Neuronal stem cell (in vitro differentiated cells): ENCODE results near the gene RTF1. TPM values are rescaled to one million over a fixed set of nuclear protein-coding genes. Genes with fewer than 3 reads are reported as not detected.
"Not testable (repeated sequence)": the region's sequence is repeated elsewhere in the genome, so short reads cannot be mapped to it uniquely, and the experiment has no call there.

ENCODE experiments used
- DNase-seq: peaks from one replicate; pipeline ENCODE4 v3.0.0-alpha.2; 2013; ENCODE audit warnings: low spot score
- H2AFZ ChIP-seq: one replicate; pipeline ENCODE4 v1.6.1; 2013; ENCODE audit warnings: mild to moderate bottlenecking, low read length, inconsistent platforms
- H2AK5ac ChIP-seq: 2 replicates; pipeline ENCODE4 v1.6.1; 2013; ENCODE audit warnings: low read depth, mild to moderate bottlenecking, inconsistent platforms, low read length, moderate library complexity, mixed read lengths
- H2BK120ac ChIP-seq: 2 replicates; pipeline ENCODE4 v1.6.1; 2013; ENCODE audit warnings: low read depth, mild to moderate bottlenecking, inconsistent platforms, low read length, moderate library complexity, mixed read lengths
- H2BK12ac ChIP-seq: one replicate; pipeline ENCODE4 v1.6.1; 2013; ENCODE audit warnings: low read length, inconsistent platforms
- H2BK15ac ChIP-seq: 2 replicates; pipeline ENCODE4 v1.6.1; 2013; ENCODE audit warnings: mild to moderate bottlenecking, low read length, inconsistent platforms, mixed read lengths
- H2BK5ac ChIP-seq: one replicate; pipeline ENCODE4 v1.6.1; 2013; ENCODE audit warnings: inconsistent platforms, mild to moderate bottlenecking, low read length, moderate library complexity
- H3K14ac ChIP-seq: one replicate; pipeline ENCODE4 v1.6.1; 2013; ENCODE audit warnings: low read length, inconsistent platforms
- H3K18ac ChIP-seq: 2 replicates; pipeline ENCODE4 v1.6.1; 2013; ENCODE audit warnings: low read length, inconsistent platforms
- H3K23ac ChIP-seq: 2 replicates; pipeline ENCODE4 v1.6.1; 2013; ENCODE audit warnings: low read depth, mild to moderate bottlenecking, mixed read lengths, low read length, inconsistent platforms; ENCODE audit not compliant: poor library complexity
- H3K27ac ChIP-seq: replicated peaks from 3 replicates; pipeline ENCODE4 v1.5.1; 2013; ENCODE audit warnings: low read length, inconsistent platforms
- H3K27me3 ChIP-seq, 3 experiments: 2 replicates each; pipeline ENCODE4 v1.6.1; 2013; ENCODE audit warnings: low read length in 3 of 3, mild to moderate bottlenecking in 2 of 3, inconsistent platforms in 1 of 3, low read depth in 1 of 3, mixed read lengths in 1 of 3, moderate library complexity in 1 of 3; ENCODE audit not compliant: control insufficient read depth in 3 of 3, insufficient read depth in 3 of 3
- H3K36me3 ChIP-seq, 2 donors: replicated peaks in 1 of 2; 2 replicates each; pipeline ENCODE4 v1.6.1; 2013; ENCODE audit warnings: low read length in 2 of 2; ENCODE audit not compliant: control insufficient read depth in 2 of 2, insufficient read depth in 2 of 2
- H3K4ac ChIP-seq: 2 replicates; pipeline ENCODE4 v1.6.1; 2013; ENCODE audit warnings: inconsistent platforms, mild to moderate bottlenecking, low read length, moderate library complexity
- H3K4me1 ChIP-seq, 2 donors: 1 replicate in 1 of 2; 2 replicates in 1 of 2; pipeline ENCODE4 v1.6.1; 2013; ENCODE audit warnings: low read length in 2 of 2, low read depth in 1 of 2; ENCODE audit not compliant: control insufficient read depth in 2 of 2, insufficient read depth in 1 of 2
- H3K4me2 ChIP-seq: one replicate; pipeline ENCODE4 v1.6.1; 2013; ENCODE audit warnings: mild to moderate bottlenecking, low read length, inconsistent platforms; ENCODE audit not compliant: insufficient read depth, poor library complexity, severe bottlenecking
- H3K4me3 ChIP-seq, 2 donors: 2 replicates each; pipeline ENCODE4 v1.5.1; 2013; ENCODE audit warnings: low read length in 2 of 2, mild to moderate bottlenecking in 2 of 2, inconsistent platforms in 1 of 2, moderate library complexity in 1 of 2
- H3K79me1 ChIP-seq: one replicate; pipeline ENCODE4 v1.6.1; 2013; ENCODE audit warnings: low read depth, mild to moderate bottlenecking, inconsistent platforms, low read length, moderate library complexity
- H3K9ac ChIP-seq: one replicate; pipeline ENCODE4 v1.6.1; 2013; ENCODE audit warnings: mild to moderate bottlenecking, low read depth, low read length, inconsistent platforms; ENCODE audit not compliant: poor library complexity
- H3K9me3 ChIP-seq, 2 donors: replicated peaks in 1 of 2; 2 replicates each; pipeline versions ENCODE3 to v1.6.1; 2013; ENCODE audit warnings: low read length in 2 of 2, mild to moderate bottlenecking in 2 of 2, inconsistent platforms in 1 of 2, low read depth in 1 of 2, mixed read lengths in 1 of 2, moderate library complexity in 1 of 2; ENCODE audit not compliant: control insufficient read depth in 2 of 2, insufficient read depth in 1 of 2
- H4K8ac ChIP-seq: one replicate; pipeline ENCODE4 v1.6.1; 2013; ENCODE audit warnings: low read depth, mild to moderate bottlenecking, inconsistent platforms, low read length, moderate library complexity
- H4K91ac ChIP-seq: one replicate; pipeline ENCODE4 v1.6.1; 2013; ENCODE audit warnings: low read length, low read depth, mild to moderate bottlenecking, inconsistent platforms; ENCODE audit not compliant: poor library complexity
- WGBS, 2 donors: extraction: QIAGEN DNeasy Blood & Tissue Kit; methylation state at CpG; one replicate each; pipeline ENCODE4 v1.1.7; 2013; ENCODE audit warnings: missing lambda C conversion rate in 2 of 2, mixed read lengths in 1 of 2; ENCODE audit not compliant: insufficient read length in 2 of 2, insufficient replicate concordance in 1 of 2; ENCODE audit errors: extremely low coverage in 2 of 2; 5-methylcytosine and 5-hydroxymethylcytosine counted together
- polyA plus RNA-seq, 2 experiments: library from polyadenylated mRNA; stranded (reverse); fragments of 200-250 nt; gene quantifications; one replicate each; pipeline ENCODE4 v1.2.3, GENCODE V29; 2013

RTF1 gene
- 66.2 TPM for polyA plus RNA-seq (2013, experiment 1 of 2)
- 68.7 TPM for polyA plus RNA-seq (2013, experiment 2 of 2)

- peaks cover 0 to 6% of the 10 kb centered on the region in 2 donors for H3K36me3 ChIP-seq
- H3K4me2 ChIP-seq = peak within 1 kb of the TSS; percentile 69
- H2BK12ac ChIP-seq = peak within 1 kb of the TSS; percentile 41
- no peak within 1 kb of the TSS for H2BK15ac ChIP-seq
- H3K18ac ChIP-seq = peak within 1 kb of the TSS; percentile 98
- peak within 1 kb of the TSS; percentile 3 for H4K8ac ChIP-seq
- DNase-seq = peak; percentile 94
- peak within 1 kb of the TSS; percentile 81 for H2AK5ac ChIP-seq
- H2BK120ac ChIP-seq = peak within 1 kb of the TSS; percentile 87
- H3K27ac ChIP-seq = peak within 1 kb of the TSS; percentile 61
- no peaks in the 10 kb centered on the region for H3K9me3 ChIP-seq
- peak within 1 kb of the TSS; percentile 98 for H3K9ac ChIP-seq
- H3K4me1 ChIP-seq = no peaks in the 10 kb centered on the region
- peak within 1 kb of the TSS; percentile 97 for H3K23ac ChIP-seq
- H3K4ac ChIP-seq = no peak within 1 kb of the TSS
- H2BK5ac ChIP-seq = peak within 1 kb of the TSS; percentile 99
- peak within 1 kb of the TSS; percentile 95 for H3K14ac ChIP-seq
- peak within 1 kb of the TSS; percentile 30 for H4K91ac ChIP-seq
- peaks cover 6% of the 10 kb centered on the region for H3K79me1 ChIP-seq
- H2AFZ ChIP-seq = peak within 1 kb of the TSS; percentile 99
- WGBS, 2 donors = no CpG with 5 or more reads among the region's 74 CpGs
- H3K27me3 ChIP-seq = no peaks in the 10 kb centered on the region
- H3K4me3 ChIP-seq = peak within 1 kb of the TSS; percentile 59 to 99
Measured at GRCh38 chr15:41416742-41417417, at the start of gene RTF1. Gene RTF1, plus strand, starts transcription at chr15:41417095. Its CDS starts 21 bp downstream, at chr15:41417116.

DNA sequence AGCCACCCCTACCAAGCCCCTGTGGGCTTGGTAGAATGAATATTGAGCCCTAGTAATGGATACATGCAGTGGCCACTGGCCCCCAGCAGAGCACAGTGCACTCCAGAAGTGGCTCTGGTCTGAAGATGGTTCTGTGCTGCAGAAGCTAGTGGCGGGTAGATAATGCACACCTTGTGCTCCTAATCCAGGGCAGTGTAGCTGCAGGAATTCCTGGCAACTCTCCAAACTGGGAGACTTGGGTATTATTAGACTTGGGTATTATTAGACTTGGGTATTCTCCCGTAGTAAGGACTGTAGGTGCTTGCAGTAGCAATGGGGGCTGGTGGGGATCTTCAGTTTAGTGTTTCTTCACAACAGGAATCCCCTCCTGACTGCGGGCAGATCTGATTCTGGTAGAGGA is 49.5 kb upstream of the RTF1 start:
- H3K79me1 ChIP-seq = peaks cover 4% of the 10 kb centered on the region
- no peak overlapping the region for H4K8ac ChIP-seq
- H3K36me3 ChIP-seq = peaks cover 44 to 98% of the 10 kb centered on the region in 2 donors
- H2BK5ac ChIP-seq = no peak overlapping the region
- H4K91ac ChIP-seq = no peak overlapping the region
- H2BK15ac ChIP-seq = no peak overlapping the region
- H3K23ac ChIP-seq = no peak overlapping the region
- no peaks in the 10 kb centered on the region for H3K9me3 ChIP-seq
- no peak overlapping the region for H3K4me3 ChIP-seq
- H3K4ac ChIP-seq = no peak overlapping the region
- no peak overlapping the region for H2BK12ac ChIP-seq
- no peak overlapping the region for H2AFZ ChIP-seq
- H3K14ac ChIP-seq = no peak overlapping the region
- H3K9ac ChIP-seq = no peak overlapping the region
- no peak for DNase-seq
- no peak overlapping the region for H2BK120ac ChIP-seq
- no peaks in the 10 kb centered on the region for H3K4me1 ChIP-seq
- WGBS, 2 donors = no CpG with 5 or more reads among the region's 3 CpGs
- no peaks in the 10 kb centered on the region for H3K27me3 ChIP-seq
- no peak overlapping the region for H3K4me2 ChIP-seq
- H2AK5ac ChIP-seq = no peak overlapping the region
- no peak overlapping the region for H3K27ac ChIP-seq
- no peak overlapping the region for H3K18ac ChIP-seq

DNA sequence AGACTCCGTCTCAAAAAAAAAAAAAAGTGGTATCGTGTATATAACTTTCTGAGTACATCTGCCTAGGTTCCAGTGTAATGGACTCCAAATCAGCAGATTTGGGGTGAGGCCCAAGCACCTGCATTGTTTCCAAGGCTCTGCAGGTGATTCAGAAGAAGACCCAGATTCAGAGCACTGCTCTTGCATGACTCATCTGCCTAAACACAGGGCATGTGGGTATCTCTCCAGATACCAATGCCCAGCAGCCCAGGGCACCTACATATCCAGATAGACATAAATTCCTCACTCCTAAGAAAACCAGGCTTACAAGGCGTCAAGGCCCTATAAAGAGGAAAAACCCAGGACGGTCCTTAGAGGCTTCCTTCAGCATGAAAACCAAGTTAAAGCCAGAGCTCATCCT is 38.9 kb upstream of the RTF1 start:
- no CpG with 5 or more reads among the region's 4 CpGs for WGBS, 2 donors
- H3K14ac ChIP-seq = no peak overlapping the region
- no peak overlapping the region for H3K9ac ChIP-seq
- H3K36me3 ChIP-seq = peaks cover 36 to 83% of the 10 kb centered on the region in 2 donors
- H4K8ac ChIP-seq = no peak overlapping the region
- H3K23ac ChIP-seq = no peak overlapping the region
- H3K79me1 ChIP-seq = no peaks in the 10 kb centered on the region
- H2BK5ac ChIP-seq = no peak overlapping the region
- H3K27me3 ChIP-seq = no peaks in the 10 kb centered on the region
- no peak overlapping the region for H4K91ac ChIP-seq
- no peak overlapping the region for H2BK120ac ChIP-seq
- no peak overlapping the region for H3K4me2 ChIP-seq
- no peak overlapping the region for H3K27ac ChIP-seq
- DNase-seq = no peak
- no peak overlapping the region for H2BK15ac ChIP-seq
- no peak overlapping the region for H3K18ac ChIP-seq
- H2AFZ ChIP-seq = no peak overlapping the region
- no peaks in the 10 kb centered on the region for H3K4me1 ChIP-seq
- peaks cover 0 to 13% of the 10 kb centered on the region in 2 donors for H3K9me3 ChIP-seq
- H2BK12ac ChIP-seq = peak overlapping the region; percentile 16
- H3K4me3 ChIP-seq = no peak overlapping the region
- H2AK5ac ChIP-seq = no peak overlapping the region
- H3K4ac ChIP-seq = no peak overlapping the region

DNA sequence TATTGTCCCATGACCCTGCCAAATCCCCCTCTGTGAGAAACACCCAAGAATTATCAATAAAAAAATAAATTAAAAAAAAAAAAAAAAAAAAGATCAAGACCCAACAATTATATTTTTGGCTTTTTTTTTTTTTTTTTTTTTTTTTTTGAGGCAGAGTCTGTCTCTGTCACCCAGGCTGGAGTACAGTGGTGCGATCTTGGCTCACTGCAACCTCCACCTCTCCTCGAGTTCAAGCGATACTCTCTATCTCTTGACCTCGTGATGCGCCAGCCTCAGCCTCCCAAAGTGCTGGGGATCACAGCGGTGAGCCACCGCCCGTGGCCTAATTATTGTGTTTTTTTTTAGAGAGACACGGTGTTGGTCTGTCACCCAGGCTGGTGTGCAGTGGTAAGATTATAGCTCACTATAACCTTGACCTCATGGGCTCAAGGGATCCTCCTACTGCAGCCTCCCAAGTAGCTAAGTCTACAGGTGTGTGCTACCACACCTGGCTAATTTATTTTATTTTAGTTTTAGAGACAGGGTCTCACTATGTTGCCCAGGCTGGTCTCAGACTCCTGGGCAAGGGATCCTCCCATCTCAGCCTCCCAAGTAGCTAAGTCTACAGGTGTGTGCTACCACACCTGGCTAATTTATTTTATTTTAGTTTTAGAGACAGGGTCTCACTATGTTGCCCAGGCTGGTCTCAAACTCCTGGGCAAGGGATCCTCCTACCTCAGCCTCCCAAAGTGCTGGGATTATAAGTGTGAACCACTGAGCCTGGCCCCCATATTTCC is 32.7 kb upstream of the RTF1 start:
- H3K18ac ChIP-seq, H3K27ac ChIP-seq, H4K91ac ChIP-seq, H3K9ac ChIP-seq, H2BK12ac ChIP-seq, H2BK120ac ChIP-seq, H2BK5ac ChIP-seq, H2AK5ac ChIP-seq, H3K14ac ChIP-seq, H2BK15ac ChIP-seq, H3K4me2 ChIP-seq, H3K4ac ChIP-seq, H3K79me1 ChIP-seq, H3K4me1 ChIP-seq, H4K8ac ChIP-seq, DNase-seq, H2AFZ ChIP-seq, H3K23ac ChIP-seq, H3K27me3 ChIP-seq: not testable (repeated sequence)
- Histone ChIP-seq H3K9me3 (peaks cover 0 to 13% of the 10 kb centered on the region in 2 donors), H3K4me3 (peak overlapping the region in 1 of 2 donors; percentile 55), H3K36me3 (peaks cover 14 to 58% of the 10 kb centered on the region in 2 donors)
- no CpG with 5 or more reads among the region's 9 CpGs for WGBS, 2 donors
